Cardiac ventricle fibroblast (primary cell): ENCODE data around the gene ADGB. TPM values are rescaled to one million over a fixed set of nuclear protein-coding genes. Genes with fewer than 3 reads are reported as not detected.

Source experiments
- total RNA-seq: library from RNA; depleted of rRNA; stranded (reverse); fragments of >200 nt; gene quantifications from 2 replicates; pipeline ENCODE4 v1.2.3, GENCODE V29; 2015

The ADGB gene
- not detected in 2 replicates for total RNA-seq

GRCh38 chr6:146598772-146599405 is at the start of gene ADGB:
TSS of gene ADGB (plus strand) at chr6:146598972. CDS start at chr6:146599041, 69 bp downstream.

Other genes starting within 250 kb of the ADGB start
- gene RAB32, start 55.1 kb upstream of the ADGB start, total RNA-seq, result 28.5 and 34.8 TPM in 2 replicates